ENCODE measurements around the gene ESRRG. TPM values are rescaled to one million over a fixed set of nuclear protein-coding genes. Genes with fewer than 3 reads are reported as not detected.

Gene ESRRG
- total and polyA plus RNA-seq, 7 donors = under 0.01 to 0.71 (median 0.33) TPM

GRCh38 chr1:216456682-216457081 lies 266.5 kb downstream of the ESRRG start:
- Histone ChIP-seq H3K27ac (no peak overlapping the region), H3K27me3 (no peaks in the 10 kb centered on the region), H3K36me3 (no peaks in the 10 kb centered on the region), H3K9me3 (no peaks in the 10 kb centered on the region), H3K4me3 (no peak overlapping the region), H3K4me1 (peaks cover 0 to 2% (median 0%) of the 10 kb centered on the region in 4 donors)
- no peak for DNase-seq
- TF ChIP-seq POLR2AphosphoS5 (IDR thresholded peaks at IDR 0.05) = no peak
- TF ChIP-seq POLR2A (IDR thresholded peaks at IDR 0.05) = no peak
- TF ChIP-seq, protein P1, sequence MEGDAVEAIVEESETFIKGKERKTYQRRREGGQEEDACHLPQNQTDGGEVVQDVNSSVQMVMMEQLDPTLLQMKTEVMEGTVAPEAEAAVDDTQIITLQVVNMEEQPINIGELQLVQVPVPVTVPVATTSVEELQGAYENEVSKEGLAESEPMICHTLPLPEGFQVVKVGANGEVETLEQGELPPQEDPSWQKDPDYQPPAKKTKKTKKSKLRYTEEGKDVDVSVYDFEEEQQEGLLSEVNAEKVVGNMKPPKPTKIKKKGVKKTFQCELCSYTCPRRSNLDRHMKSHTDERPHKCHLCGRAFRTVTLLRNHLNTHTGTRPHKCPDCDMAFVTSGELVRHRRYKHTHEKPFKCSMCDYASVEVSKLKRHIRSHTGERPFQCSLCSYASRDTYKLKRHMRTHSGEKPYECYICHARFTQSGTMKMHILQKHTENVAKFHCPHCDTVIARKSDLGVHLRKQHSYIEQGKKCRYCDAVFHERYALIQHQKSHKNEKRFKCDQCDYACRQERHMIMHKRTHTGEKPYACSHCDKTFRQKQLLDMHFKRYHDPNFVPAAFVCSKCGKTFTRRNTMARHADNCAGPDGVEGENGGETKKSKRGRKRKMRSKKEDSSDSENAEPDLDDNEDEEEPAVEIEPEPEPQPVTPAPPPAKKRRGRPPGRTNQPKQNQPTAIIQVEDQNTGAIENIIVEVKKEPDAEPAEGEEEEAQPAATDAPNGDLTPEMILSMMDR (IDR thresholded peaks at IDR 0.05) = no peak
- no peak for TF ChIP-seq EP300 (IDR thresholded peaks at IDR 0.05)
- 75 to 86% methylated on average over 3 of the region's 3 CpGs for WGBS, 2 donors
- intact Hi-C loops (cut with DNase I) = no loop called here

- no peak overlapping the region for H3K4me3 ChIP-seq
- intact Hi-C loops (cut with DNase I) = no loop called here
- WGBS, 2 donors = 83 to 86% methylated on average over 2 of the region's 2 CpGs
- H3K9me3 ChIP-seq = no peaks in the 10 kb centered on the region
- no peaks in the 10 kb centered on the region for H3K4me1 ChIP-seq
- TF ChIP-seq POLR2A (IDR thresholded peaks at IDR 0.05) (no peak), EP300 (IDR thresholded peaks at IDR 0.05) (no peak), POLR2AphosphoS5 (IDR thresholded peaks at IDR 0.05) (no peak)
- TF ChIP-seq, protein P1 (IDR thresholded peaks at IDR 0.05) = no peak
- no peak overlapping the region for H3K27ac ChIP-seq
- no peaks in the 10 kb centered on the region for H3K36me3 ChIP-seq
- DNase-seq = no peak
- H3K27me3 ChIP-seq = no peaks in the 10 kb centered on the region
Observed at GRCh38 chr1:216453777-216454176, 269.5 kb downstream of the ESRRG start.
